Measurements from ENCODE around the gene ZNF483. TPM values are rescaled to one million over a fixed set of nuclear protein-coding genes. Genes with fewer than 3 reads are reported as not detected.
"Not testable (repeated sequence)": the region's sequence is repeated elsewhere in the genome, so short reads cannot be mapped to it uniquely, and the experiment has no call there.

The ZNF483 gene
- total RNA-seq, 2 donors from 2014 or later, result 7.0 to 7.3 TPM

GRCh38 chr9:111514967-111515366 is 10.0 kb upstream of the ZNF483 start:
- peak; percentile 81 for ATAC-seq (replicated peaks)
- Mint-ChIP-seq H3K36me3 (ENCODE audit: low read depth) (no peaks in the 10 kb centered on the region), H3K4me1 (no peaks in the 10 kb centered on the region), H3K9me3 (peaks cover 3% of the 10 kb centered on the region), H3K27ac (no peak overlapping the region), H3K4me3 (no peak overlapping the region), H3K27me3 (no peaks in the 10 kb centered on the region)

GRCh38 chr9:111516061-111516465 is 8.9 kb upstream of the ZNF483 start:
- Mint-ChIP-seq H3K27ac (no peak overlapping the region), H3K9me3 (peaks cover 3% of the 10 kb centered on the region), H3K4me1 (no peaks in the 10 kb centered on the region), H3K27me3 (peaks cover 5% of the 10 kb centered on the region), H3K4me3 (no peak overlapping the region), H3K36me3 (ENCODE audit: low read depth) (no peaks in the 10 kb centered on the region)
- ATAC-seq (replicated peaks), result peak; percentile 31

- Mint-ChIP-seq H3K9me3 (no peaks in the 10 kb centered on the region), H3K36me3 (ENCODE audit: low read depth) (peaks cover 5% of the 10 kb centered on the region), H3K4me3 (peak overlapping the region; percentile 82), H3K27me3 (peaks cover 5% of the 10 kb centered on the region), H3K4me1 (peaks cover 20% of the 10 kb centered on the region), H3K27ac (peak overlapping the region; percentile 88)
- ATAC-seq (replicated peaks), result no peak
These were observed 286 bp upstream of the ZNF483 start for GRCh38 chr9:111524731-111525055.

- H3K9me3 Mint-ChIP-seq, result no peaks in the 10 kb centered on the region
- ATAC-seq (replicated peaks), result peak; percentile 76
- no peaks in the 10 kb centered on the region for H3K27me3 Mint-ChIP-seq
- H3K27ac Mint-ChIP-seq, result no peak overlapping the region
- H3K4me3 Mint-ChIP-seq, result no peak overlapping the region
- peaks cover 15% of the 10 kb centered on the region for H3K36me3 Mint-ChIP-seq (ENCODE audit: low read depth)
- H3K4me1 Mint-ChIP-seq, result peaks cover 20% of the 10 kb centered on the region
These were observed 2.4 kb downstream of the ZNF483 start for GRCh38 chr9:111527347-111527746.

- no peak for ATAC-seq (replicated peaks)
- Mint-ChIP-seq H3K27ac (no peak overlapping the region), H3K36me3 (ENCODE audit: low read depth) (peaks cover 39% of the 10 kb centered on the region), H3K9me3 (peaks cover 8% of the 10 kb centered on the region), H3K27me3 (no peaks in the 10 kb centered on the region), H3K4me1 (peaks cover 11% of the 10 kb centered on the region), H3K4me3 (no peak overlapping the region)
These were observed 4.8 kb downstream of the ZNF483 start for GRCh38 chr9:111529787-111530186.

- Mint-ChIP-seq H3K27ac (no peak overlapping the region), H3K36me3 (ENCODE audit: low read depth) (peaks cover 55% of the 10 kb centered on the region), H3K9me3 (peaks cover 14% of the 10 kb centered on the region), H3K4me3 (no peak overlapping the region), H3K27me3 (no peaks in the 10 kb centered on the region), H3K4me1 (no peaks in the 10 kb centered on the region)
- ATAC-seq (replicated peaks), result no peak
These were observed 6.7 kb downstream of the ZNF483 start for GRCh38 chr9:111531716-111532115.

- no peak overlapping the region for H3K4me3 Mint-ChIP-seq
- H3K4me1 Mint-ChIP-seq, result no peaks in the 10 kb centered on the region
These were observed 8.3 kb downstream of the ZNF483 start for GRCh38 chr9:111533099-111533790.

GRCh38 chr9:111542497-111543254 is 17.7 kb downstream of the ZNF483 start:
- H3K9me3 Mint-ChIP-seq, result peaks cover 37% of the 10 kb centered on the region
- no peak overlapping the region for H3K4me3 Mint-ChIP-seq
- no peak overlapping the region for H3K27ac Mint-ChIP-seq
- H3K36me3 Mint-ChIP-seq (ENCODE audit: low read depth), result peaks cover 58% of the 10 kb centered on the region
- ATAC-seq (replicated peaks), result no peak
- no peaks in the 10 kb centered on the region for H3K4me1 Mint-ChIP-seq
- no peaks in the 10 kb centered on the region for H3K27me3 Mint-ChIP-seq

More at GRCh38 chr9:111533099-111533790, 8.3 kb downstream of the ZNF483 start:
- no peak for ATAC-seq (replicated peaks)
- no peak overlapping the region for H3K27ac Mint-ChIP-seq
- peaks cover 14% of the 10 kb centered on the region for H3K9me3 Mint-ChIP-seq
- H3K36me3 Mint-ChIP-seq (ENCODE audit: low read depth), result peaks cover 62% of the 10 kb centered on the region
- no peaks in the 10 kb centered on the region for H3K27me3 Mint-ChIP-seq

- no peak overlapping the region for H3K27ac Mint-ChIP-seq
- H3K9me3 Mint-ChIP-seq, result peaks cover 34% of the 10 kb centered on the region
- H3K36me3 Mint-ChIP-seq (ENCODE audit: low read depth), result peaks cover 49% of the 10 kb centered on the region
- no peak overlapping the region for H3K4me3 Mint-ChIP-seq
- no peaks in the 10 kb centered on the region for H3K27me3 Mint-ChIP-seq
- H3K4me1 Mint-ChIP-seq, result no peaks in the 10 kb centered on the region
- no peak for ATAC-seq (replicated peaks)
These were observed 23.6 kb downstream of the ZNF483 start for GRCh38 chr9:111548623-111549022.

- not testable (repeated sequence) for H3K27me3 Mint-ChIP-seq; H3K4me3 Mint-ChIP-seq; H3K4me1 Mint-ChIP-seq; ATAC-seq (replicated peaks); H3K27ac Mint-ChIP-seq
- H3K9me3 Mint-ChIP-seq, result peaks cover 33% of the 10 kb centered on the region
- peaks cover 28% of the 10 kb centered on the region for H3K36me3 Mint-ChIP-seq (ENCODE audit: low read depth)
These were observed 30.4 kb downstream of the ZNF483 start for GRCh38 chr9:111555425-111555824.

GRCh38 chr9:111559000-111559610 is 34.1 kb downstream of the ZNF483 start:
- H3K9me3 Mint-ChIP-seq, result peaks cover 34% of the 10 kb centered on the region
- no peaks in the 10 kb centered on the region for H3K4me1 Mint-ChIP-seq

GRCh38 chr9:111561165-111561719 is 36.3 kb downstream of the ZNF483 start:
- Mint-ChIP-seq H3K4me1 (no peaks in the 10 kb centered on the region), H3K9me3 (peaks cover 20% of the 10 kb centered on the region), H3K27me3 (no peaks in the 10 kb centered on the region), H3K36me3 (ENCODE audit: low read depth) (no peaks in the 10 kb centered on the region), H3K4me3 (no peak overlapping the region), H3K27ac (no peak overlapping the region)
- ATAC-seq (replicated peaks), result no peak

More at GRCh38 chr9:111559000-111559610, 34.1 kb downstream of the ZNF483 start:
- peaks cover 16% of the 10 kb centered on the region for H3K36me3 Mint-ChIP-seq (ENCODE audit: low read depth)
- H3K27me3 Mint-ChIP-seq, result no peaks in the 10 kb centered on the region
- H3K27ac Mint-ChIP-seq, result no peak overlapping the region
- no peak for ATAC-seq (replicated peaks)
- no peak overlapping the region for H3K4me3 Mint-ChIP-seq

- no peak overlapping the region for H3K27ac Mint-ChIP-seq
- no peaks in the 10 kb centered on the region for H3K4me1 Mint-ChIP-seq
- no peaks in the 10 kb centered on the region for H3K27me3 Mint-ChIP-seq
- peaks cover 20% of the 10 kb centered on the region for H3K9me3 Mint-ChIP-seq
- no peak for ATAC-seq (replicated peaks)
- H3K4me3 Mint-ChIP-seq, result no peak overlapping the region
- peaks cover 18% of the 10 kb centered on the region for H3K36me3 Mint-ChIP-seq (ENCODE audit: low read depth)
These were observed 41.3 kb downstream of the ZNF483 start for GRCh38 chr9:111566234-111566633.

- H3K4me1 Mint-ChIP-seq; H3K27me3 Mint-ChIP-seq; ATAC-seq (replicated peaks); H3K27ac Mint-ChIP-seq; H3K4me3 Mint-ChIP-seq: not testable (repeated sequence)
- H3K9me3 Mint-ChIP-seq, result peaks cover 15% of the 10 kb centered on the region
- H3K36me3 Mint-ChIP-seq (ENCODE audit: low read depth), result peaks cover 18% of the 10 kb centered on the region
These were observed 43.1 kb downstream of the ZNF483 start for GRCh38 chr9:111568127-111568526.

Measured in activated T-helper 17 cell treated with anti-CD3 and anti-CD28 coated beads, Interleukin-2, amount 50 U/mL, for 72 hours (primary cell).